ENCODE results near the gene SLC36A2.

The SLC36A2 gene

GRCh38 chr5:151281001-151281639 is 66.2 kb downstream of the SLC36A2 start:
- no peak for DNase-seq

- DNase-seq, result no peak
Observed at GRCh38 chr5:151280443-151280842, 66.9 kb downstream of the SLC36A2 start.

- no peak for DNase-seq
Observed at GRCh38 chr5:151278845-151279244, 68.5 kb downstream of the SLC36A2 start.

GRCh38 chr5:151275803-151276202 is 71.6 kb downstream of the SLC36A2 start:
- DNase-seq, result no peak

- DNase-seq, result no peak
Observed at GRCh38 chr5:151274666-151275065, 72.7 kb downstream of the SLC36A2 start.

GRCh38 chr5:151271336-151271735 is 76.0 kb downstream of the SLC36A2 start:
- no peak for DNase-seq

GRCh38 chr5:151270599-151270998 is 76.8 kb downstream of the SLC36A2 start:
- DNase-seq, result no peak

GRCh38 chr5:151267491-151268260 is 79.7 kb downstream of the SLC36A2 start:
- no peak for DNase-seq
